Ectodermal cell (in vitro differentiated cells): ENCODE results near the gene TOMM6.

ENCODE experiments used
- H3K27ac ChIP-seq: 2 replicates; pipeline ENCODE4 v1.7.0; 2013; ENCODE audit warnings: mild to moderate bottlenecking, low read depth, low read length; ENCODE audit not compliant: insufficient read depth, poor library complexity, severe bottlenecking
- H3K27me3 ChIP-seq: 2 replicates; pipeline ENCODE4 v1.7.0; 2013; ENCODE audit warnings: mild to moderate bottlenecking, low read length; ENCODE audit not compliant: insufficient read depth, control insufficient read depth, poor library complexity, severe bottlenecking
- H3K36me3 ChIP-seq: one replicate; pipeline ENCODE4 v1.7.0; 2013; ENCODE audit warnings: low read length; ENCODE audit not compliant: control insufficient read depth, insufficient read depth
- H3K4me1 ChIP-seq: one replicate; pipeline ENCODE4 v1.7.0; 2013; ENCODE audit warnings: low read length; ENCODE audit not compliant: control insufficient read depth, insufficient read depth
- H3K4me3 ChIP-seq: 2 replicates; pipeline ENCODE4 v1.7.0; 2013; ENCODE audit warnings: low read depth, low read length, control low read depth; ENCODE audit not compliant: insufficient read depth
- H3K9me3 ChIP-seq: 2 replicates; pipeline ENCODE4 v1.7.0; 2013; ENCODE audit warnings: mild to moderate bottlenecking, low read length, moderate library complexity; ENCODE audit not compliant: control insufficient read depth
- WGBS, 2 experiments: methylation state at CpG; one replicate each; pipeline ENCODE4 v1.1.7; 2013; ENCODE audit warnings: missing lambda C conversion rate in 2 of 2; 5-methylcytosine and 5-hydroxymethylcytosine counted together

The TOMM6 gene

DNA sequence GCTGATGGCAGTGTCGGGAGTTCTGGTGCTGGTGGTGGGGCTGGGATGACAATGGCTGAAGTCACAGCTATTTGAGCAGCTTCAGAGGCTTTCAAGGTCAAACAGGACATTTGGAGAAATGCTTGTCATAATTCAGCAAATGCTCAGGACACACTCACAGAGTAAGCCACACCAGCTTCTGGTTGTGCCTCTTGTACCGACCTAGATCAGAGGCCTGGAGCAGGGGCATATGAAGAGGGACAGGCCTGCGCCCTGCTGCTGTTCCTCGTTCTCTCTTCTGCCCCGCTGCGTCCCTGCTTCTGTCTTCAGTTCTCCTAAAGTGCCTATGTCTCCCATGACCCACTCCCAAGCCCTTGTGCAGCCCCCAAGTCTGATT is 39.4 kb upstream of the TOMM6 start:
- H3K4me3 ChIP-seq = no peak overlapping the region
- 94 to 95% methylated on average over 6 of the region's 6 CpGs for WGBS, 2 experiments
- no peaks in the 10 kb centered on the region for H3K36me3 ChIP-seq
- no peak overlapping the region for H3K27ac ChIP-seq
- H3K27me3 ChIP-seq = no peaks in the 10 kb centered on the region
- no peaks in the 10 kb centered on the region for H3K9me3 ChIP-seq
- no peaks in the 10 kb centered on the region for H3K4me1 ChIP-seq

DNA sequence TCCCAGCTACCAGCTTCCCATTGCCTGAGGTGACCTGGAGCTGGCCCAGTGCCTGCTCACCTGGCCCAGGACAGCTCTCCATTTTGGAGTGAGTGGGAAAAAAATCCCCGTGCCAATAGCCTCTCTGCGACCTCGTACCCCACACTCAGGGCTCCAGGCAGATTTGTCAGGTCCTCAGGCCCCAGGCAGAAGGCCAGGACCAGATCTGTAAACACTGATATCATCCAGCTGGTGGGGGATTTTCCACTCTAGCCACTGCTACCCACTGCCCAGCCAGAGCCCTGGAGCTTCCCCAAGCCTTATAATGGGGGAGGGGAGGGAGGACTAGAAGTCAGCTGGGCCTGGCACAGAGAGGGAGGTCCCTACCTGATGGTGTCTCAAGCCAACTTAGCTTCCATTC is 39.0 kb upstream of the TOMM6 start:
- H3K4me1 ChIP-seq = no peaks in the 10 kb centered on the region
- no peaks in the 10 kb centered on the region for H3K9me3 ChIP-seq
- no peak overlapping the region for H3K27ac ChIP-seq
- no peak overlapping the region for H3K4me3 ChIP-seq
- H3K27me3 ChIP-seq = no peaks in the 10 kb centered on the region
- H3K36me3 ChIP-seq = no peaks in the 10 kb centered on the region
- WGBS, 2 experiments = 89 to 94% methylated on average over 3 of the region's 3 CpGs

DNA sequence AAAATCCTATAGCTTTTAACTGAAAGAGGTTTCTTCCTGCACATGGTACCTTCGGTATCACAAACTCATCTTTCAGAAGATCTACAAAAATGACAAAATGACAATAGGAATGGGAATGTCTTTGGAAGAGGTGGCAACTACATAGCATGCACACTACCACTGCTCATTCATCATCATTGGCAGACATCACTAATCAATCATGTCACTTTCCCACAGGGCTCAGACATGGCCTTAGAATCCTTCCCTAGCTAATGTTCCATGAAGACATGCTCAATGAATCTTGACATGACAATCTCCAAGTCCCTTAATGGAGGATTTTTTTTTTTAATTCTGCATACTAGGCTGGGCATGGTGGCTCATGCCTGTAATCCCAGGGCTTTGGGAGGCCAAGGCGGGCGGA is 37.1 kb upstream of the TOMM6 start:
- H3K4me1 ChIP-seq = no peaks in the 10 kb centered on the region
- no peaks in the 10 kb centered on the region for H3K27me3 ChIP-seq
- no peaks in the 10 kb centered on the region for H3K36me3 ChIP-seq
- H3K9me3 ChIP-seq = no peaks in the 10 kb centered on the region
- 71 to 93% methylated on average over 3 of the region's 3 CpGs for WGBS, 2 experiments
- H3K27ac ChIP-seq = no peak overlapping the region
- H3K4me3 ChIP-seq = no peak overlapping the region

DNA sequence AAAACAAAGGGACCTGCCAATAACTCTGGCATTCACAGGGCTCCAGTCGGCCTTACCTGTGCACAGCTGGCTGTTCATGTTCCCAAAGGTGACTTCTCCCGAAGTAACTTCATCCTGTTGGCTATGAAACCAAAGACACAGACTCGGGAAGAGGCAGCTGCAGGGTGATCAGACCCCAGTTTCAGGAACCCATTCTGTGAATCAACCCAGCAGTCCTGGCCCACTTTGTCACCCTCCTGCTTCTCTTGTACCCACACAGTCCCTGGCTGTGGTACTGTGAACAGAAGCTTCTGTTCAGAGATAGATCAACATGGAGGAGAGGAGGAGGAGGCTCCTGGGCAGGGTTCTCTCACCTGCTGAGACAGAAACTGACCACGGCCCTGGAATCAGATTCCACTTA is 31.6 kb upstream of the TOMM6 start:
- no peaks in the 10 kb centered on the region for H3K27me3 ChIP-seq
- no peaks in the 10 kb centered on the region for H3K9me3 ChIP-seq
- WGBS, 2 experiments = 83 to 86% methylated on average over 4 of the region's 4 CpGs
- H3K4me3 ChIP-seq = no peak overlapping the region
- no peaks in the 10 kb centered on the region for H3K36me3 ChIP-seq
- no peak overlapping the region for H3K27ac ChIP-seq
- H3K4me1 ChIP-seq = no peaks in the 10 kb centered on the region

DNA sequence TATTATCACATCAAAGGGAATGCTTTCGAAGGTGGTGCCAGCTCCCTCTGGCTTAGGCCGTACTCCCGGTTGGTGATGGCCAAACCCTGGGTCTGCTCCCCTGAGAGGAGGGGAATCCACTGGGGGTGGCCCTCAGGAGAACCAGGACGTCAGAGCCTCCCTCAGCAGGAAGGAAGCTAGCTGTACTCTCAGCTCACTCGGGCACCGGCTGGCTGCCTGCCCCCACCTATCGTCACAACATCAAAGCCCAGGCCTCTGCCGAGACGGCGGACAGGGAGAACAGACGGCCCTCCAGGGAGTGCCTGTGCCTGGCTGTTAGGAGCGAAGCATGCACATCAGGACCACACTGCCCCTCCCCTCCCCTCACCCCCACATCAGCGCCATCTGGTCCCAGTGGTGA is 31.1 kb upstream of the TOMM6 start:
- H3K36me3 ChIP-seq = no peaks in the 10 kb centered on the region
- H3K4me3 ChIP-seq = no peak overlapping the region
- H3K27me3 ChIP-seq = no peaks in the 10 kb centered on the region
- no peaks in the 10 kb centered on the region for H3K9me3 ChIP-seq
- H3K4me1 ChIP-seq = no peaks in the 10 kb centered on the region
- H3K27ac ChIP-seq = no peak overlapping the region
- 70 to 73% methylated on average over 13 of the region's 13 CpGs for WGBS, 2 experiments

DNA sequence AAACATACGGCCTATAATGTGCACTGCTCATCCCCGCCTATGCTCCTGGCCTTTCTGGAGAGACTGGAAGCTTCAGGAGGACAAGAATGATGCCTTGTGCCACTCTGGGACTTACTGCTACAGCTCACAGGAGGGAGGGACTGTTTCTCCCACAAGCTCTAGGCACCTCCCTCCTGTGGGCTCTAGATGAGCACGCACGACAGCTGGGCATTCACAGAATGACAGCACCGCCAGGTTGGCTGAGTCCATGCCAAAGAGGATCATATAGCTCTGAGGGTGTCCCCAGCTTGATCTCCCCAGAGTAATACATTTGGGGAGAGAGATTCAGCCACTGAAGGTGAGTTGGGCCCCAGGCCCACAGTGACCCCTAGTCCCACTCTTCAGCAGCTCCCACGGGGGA is 30.2 kb upstream of the TOMM6 start:
- Histone ChIP-seq H3K9me3 (no peaks in the 10 kb centered on the region), H3K27ac (no peak overlapping the region), H3K36me3 (no peaks in the 10 kb centered on the region), H3K4me3 (no peak overlapping the region), H3K4me1 (no peaks in the 10 kb centered on the region), H3K27me3 (no peaks in the 10 kb centered on the region)
- WGBS, 2 experiments = 93 to 95% methylated on average over 6 of the region's 6 CpGs

DNA sequence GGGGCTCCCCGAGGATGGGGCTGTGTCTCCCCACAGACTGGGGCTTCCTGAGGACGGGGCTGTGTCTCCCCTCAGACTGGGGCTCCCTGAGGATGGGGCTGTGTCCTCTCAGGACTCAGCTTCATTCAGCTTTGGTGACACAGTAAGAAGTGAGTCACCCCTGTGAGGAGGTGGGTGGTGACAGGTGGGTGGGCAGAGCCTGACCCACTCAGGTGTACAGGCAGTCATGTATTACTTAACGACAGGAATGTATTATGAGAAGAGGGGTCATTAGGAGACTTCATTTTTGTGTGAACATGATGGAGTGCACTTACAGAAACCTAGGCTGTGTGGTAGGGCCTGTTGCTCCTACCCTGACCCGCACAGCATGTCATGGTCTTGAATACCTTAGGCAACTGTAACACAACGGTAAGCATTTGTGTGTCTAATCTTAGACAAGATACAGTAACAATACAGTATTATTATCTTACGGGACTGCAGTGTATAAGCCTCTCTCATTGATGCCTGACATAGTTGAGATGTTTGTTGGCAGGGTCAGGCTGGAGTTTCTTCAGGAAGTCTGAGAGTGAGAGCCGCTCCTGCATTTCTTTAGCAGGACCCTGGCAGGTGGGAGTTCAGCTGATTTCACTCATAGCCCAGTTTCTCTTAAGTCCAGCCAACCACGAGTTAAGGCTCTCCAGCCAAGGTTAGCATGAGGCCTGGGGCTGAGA is 29.4 kb upstream of the TOMM6 start:
- no peaks in the 10 kb centered on the region for H3K4me1 ChIP-seq
- no peaks in the 10 kb centered on the region for H3K9me3 ChIP-seq
- H3K27me3 ChIP-seq = no peaks in the 10 kb centered on the region
- no peak overlapping the region for H3K27ac ChIP-seq
- H3K36me3 ChIP-seq = no peaks in the 10 kb centered on the region
- WGBS, 2 experiments = 88 to 90% methylated on average over 8 of the region's 8 CpGs
- no peak overlapping the region for H3K4me3 ChIP-seq

DNA sequence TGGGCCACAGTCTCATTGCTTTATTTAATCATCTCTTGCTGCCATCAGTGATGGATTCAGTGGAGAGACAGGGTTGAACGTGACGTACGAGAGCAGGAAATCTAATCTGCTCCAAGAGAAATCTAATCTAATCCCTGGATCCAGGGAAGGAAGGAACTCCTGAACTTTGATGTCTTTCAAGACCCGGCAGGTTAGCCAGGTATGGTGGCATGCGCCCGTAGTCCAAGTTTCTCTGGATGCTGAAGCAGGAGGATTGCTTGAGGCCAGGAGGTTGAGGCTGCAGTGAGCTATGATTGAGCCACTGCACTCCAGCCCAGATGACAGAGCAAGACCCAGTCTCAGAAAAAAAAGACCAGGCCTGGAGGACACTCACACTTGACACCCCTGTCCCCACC is 28.9 kb upstream of the TOMM6 start:
- WGBS, 2 experiments = 95 to 96% methylated on average over 6 of the region's 6 CpGs
- H3K27ac ChIP-seq = no peak overlapping the region
- no peaks in the 10 kb centered on the region for H3K9me3 ChIP-seq
- no peak overlapping the region for H3K4me3 ChIP-seq
- no peaks in the 10 kb centered on the region for H3K36me3 ChIP-seq
- no peaks in the 10 kb centered on the region for H3K4me1 ChIP-seq
- H3K27me3 ChIP-seq = no peaks in the 10 kb centered on the region

DNA sequence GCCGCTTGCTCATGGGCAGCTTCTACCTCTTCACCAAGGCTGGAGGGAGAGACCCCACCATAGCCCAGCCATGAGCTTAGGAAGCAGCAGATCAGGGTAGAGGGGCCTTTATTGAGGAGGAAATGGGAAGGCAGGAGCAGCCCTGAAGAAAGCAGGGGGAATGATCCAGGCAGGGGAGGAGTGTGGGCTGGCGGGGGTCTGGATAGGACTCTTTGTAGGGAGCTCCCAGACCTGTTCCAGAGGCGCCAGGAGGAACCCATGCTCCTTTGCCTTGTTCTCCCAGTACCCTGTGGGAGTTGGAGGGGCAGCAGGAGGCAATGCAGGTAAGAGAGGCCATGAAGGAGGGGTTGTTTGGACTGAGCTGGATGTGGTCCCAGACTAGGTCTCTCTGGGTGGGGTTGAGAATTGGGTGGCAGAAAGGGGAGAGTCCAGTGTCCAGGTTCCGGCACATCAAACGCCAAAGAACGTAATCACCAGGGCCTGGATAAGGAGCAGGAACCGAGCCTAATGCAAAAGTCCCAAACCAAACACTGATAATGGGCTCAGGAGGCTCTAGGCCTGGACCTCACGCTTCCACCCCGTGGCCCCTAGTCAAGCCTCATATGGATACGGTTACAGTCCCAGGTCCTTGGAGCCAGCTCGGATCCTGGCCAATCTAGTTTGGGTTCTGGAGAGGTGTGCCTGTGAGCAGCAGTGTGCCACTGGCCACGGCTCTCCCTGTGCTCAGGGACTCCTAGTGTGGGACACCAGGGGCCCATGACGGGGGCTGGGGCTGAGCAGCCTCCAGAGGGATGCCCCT is 28.2 kb upstream of the TOMM6 start:
- no peaks in the 10 kb centered on the region for H3K9me3 ChIP-seq
- no peaks in the 10 kb centered on the region for H3K27me3 ChIP-seq
- H3K36me3 ChIP-seq = no peaks in the 10 kb centered on the region
- H3K4me3 ChIP-seq = no peak overlapping the region
- H3K4me1 ChIP-seq = no peaks in the 10 kb centered on the region
- no peak overlapping the region for H3K27ac ChIP-seq
- WGBS, 2 experiments = 94% methylated on average over 13 of the region's 13 CpGs

DNA sequence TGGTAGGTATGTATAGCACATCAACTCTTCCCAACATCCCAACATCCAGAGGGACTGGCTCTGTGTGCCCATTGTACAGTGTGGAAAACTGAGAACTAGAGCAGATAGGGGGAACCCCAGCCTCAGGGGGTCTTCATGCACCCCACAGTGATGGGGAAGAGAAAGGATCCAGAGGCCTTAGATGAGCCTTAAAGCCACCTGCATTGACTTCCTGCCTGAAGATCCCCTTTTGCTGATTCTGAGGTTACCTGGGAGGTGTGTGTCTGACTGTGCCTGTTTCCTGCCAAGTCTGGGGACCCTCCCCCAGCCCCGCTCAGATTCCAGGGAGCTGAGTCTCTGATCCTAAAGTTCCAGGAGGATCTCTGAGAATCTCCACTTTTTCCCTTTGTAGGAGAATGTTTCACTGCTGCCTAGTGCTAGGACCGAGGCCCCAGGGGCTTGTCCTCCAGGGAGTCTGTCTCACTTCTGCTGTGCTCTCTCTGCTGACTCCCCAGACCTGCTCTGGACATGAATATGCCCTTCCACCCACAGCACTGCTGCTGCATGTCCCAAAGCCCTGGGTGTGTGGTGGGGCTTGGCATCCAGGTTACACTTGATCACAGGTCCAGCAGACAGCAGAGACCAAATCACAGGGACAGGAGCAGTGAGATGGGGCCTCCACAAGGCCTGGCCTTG is 27.5 kb upstream of the TOMM6 start:
- Histone ChIP-seq H3K4me3 (no peak overlapping the region), H3K27me3 (no peaks in the 10 kb centered on the region), H3K4me1 (no peaks in the 10 kb centered on the region), H3K36me3 (no peaks in the 10 kb centered on the region), H3K9me3 (no peaks in the 10 kb centered on the region), H3K27ac (no peak overlapping the region)
- WGBS, 2 experiments = 83 to 92% methylated on average over 2 of the region's 2 CpGs
